ENCODE results near the gene DIP2C.

DNA sequence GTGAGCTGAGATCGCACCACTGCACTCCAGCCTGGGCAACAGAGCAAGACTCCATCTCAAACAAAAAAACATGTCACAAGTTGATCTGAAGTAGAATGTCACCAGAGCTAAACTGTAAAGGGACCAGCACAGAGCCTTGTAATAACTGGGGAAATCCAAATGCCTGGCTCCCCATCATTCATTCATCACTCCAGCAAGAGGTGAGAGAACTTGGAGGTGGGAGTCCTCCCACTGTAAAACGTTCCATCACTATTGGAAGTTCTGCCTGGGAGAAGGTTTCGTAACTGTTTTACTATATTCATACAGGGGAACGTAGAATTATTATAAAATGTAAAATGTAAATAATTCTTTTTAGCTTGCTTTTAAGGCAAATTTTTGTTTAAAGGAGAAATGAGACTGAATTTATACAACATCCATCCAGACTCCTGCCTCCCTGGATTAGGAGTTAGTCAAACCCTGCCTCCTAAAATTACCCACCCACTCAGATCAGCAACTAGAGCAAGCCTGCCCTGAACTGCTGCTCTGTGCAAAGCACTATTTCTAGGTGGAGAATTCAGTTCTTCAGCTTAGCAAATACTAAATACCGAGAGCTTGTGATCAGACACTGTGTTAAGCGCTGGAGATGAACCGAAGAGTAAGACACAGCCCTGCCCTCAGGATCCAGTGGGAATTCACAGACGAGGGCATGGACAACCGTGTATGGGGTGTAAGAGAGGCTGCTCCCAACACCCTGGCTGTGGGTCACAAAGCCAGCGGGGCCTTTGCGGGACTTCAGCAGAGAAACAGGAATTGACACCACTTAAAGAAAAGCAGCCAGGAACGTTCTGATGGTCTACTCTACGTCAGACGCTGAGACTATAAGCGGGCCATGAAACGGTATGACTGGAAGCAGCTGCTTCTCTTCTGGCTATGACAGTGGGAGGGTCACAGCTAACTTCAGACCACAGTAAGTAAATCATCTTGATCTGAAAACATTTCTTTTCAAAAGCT, 345.9 kb downstream of the DIP2C start:
- TF ChIP-seq POLR2AphosphoS5 (IDR thresholded peaks at IDR 0.05; ENCODE audit: low read depth, low read length) = no peak
- no peak for TF ChIP-seq POLR2A (IDR thresholded peaks at IDR 0.05; ENCODE audit: low read depth, low read length)
- no peak for TF ChIP-seq TAF1 (IDR thresholded peaks at IDR 0.05; ENCODE audit: borderline replicate concordance, low read depth, low read length)

All from GM12892 (cell line).